Measurements from ENCODE around the gene ECM1.

GRCh38 chr1:150530491-150531159, 22.7 kb downstream of the ECM1 start:
- TF ChIP-seq EZH2 (IDR thresholded peaks at IDR 0.05; ENCODE audit: insufficient read depth, poor library complexity, severe bottlenecking) (no peak), EZH2phosphoT487 (IDR thresholded peaks at IDR 0.05; ENCODE audit: insufficient read depth, low read depth) (no peak)

All from GM23248 (cell line).